ENCODE measurements around the gene SSTR3.

Gene SSTR3

GRCh38 chr22:37196539-37197450, 15.5 kb downstream of the SSTR3 start:
- DNase-seq (ENCODE audit: low read depth), result no peak

- DNase-seq (ENCODE audit: low read depth), result no peak
These were observed 16.4 kb downstream of the SSTR3 start for GRCh38 chr22:37195921-37196320.

- no peak for DNase-seq (ENCODE audit: low read depth)
These were observed 17.5 kb downstream of the SSTR3 start for GRCh38 chr22:37194750-37195149.

- no peak for DNase-seq (ENCODE audit: low read depth)
These were observed 18.6 kb downstream of the SSTR3 start for GRCh38 chr22:37193629-37194191.

GRCh38 chr22:37192741-37193140, 19.5 kb downstream of the SSTR3 start:
- no peak for DNase-seq (ENCODE audit: low read depth)

GRCh38 chr22:37192204-37192603, 20.1 kb downstream of the SSTR3 start:
- no peak for DNase-seq (ENCODE audit: low read depth)

GRCh38 chr22:37190262-37190780, 22.0 kb downstream of the SSTR3 start:
- DNase-seq (ENCODE audit: low read depth), result no peak

- no peak for DNase-seq (ENCODE audit: low read depth)
These were observed 23.3 kb downstream of the SSTR3 start for GRCh38 chr22:37188901-37189466.

GRCh38 chr22:37187891-37188761, 24.2 kb downstream of the SSTR3 start, which contains the start of gene C1QTNF6:
TSS of gene C1QTNF6 (minus strand) at chr22:37188247. CDS start at chr22:37188213, 34 bp downstream.
- no peak for DNase-seq (ENCODE audit: low read depth)

- no peak for DNase-seq (ENCODE audit: low read depth)
These were observed 24.8 kb downstream of the SSTR3 start for GRCh38 chr22:37187552-37187890.

- no peak for DNase-seq (ENCODE audit: low read depth)
These were observed 25.2 kb downstream of the SSTR3 start for GRCh38 chr22:37186997-37187522.

- DNase-seq (ENCODE audit: low read depth), result no peak
These were observed 25.9 kb downstream of the SSTR3 start for GRCh38 chr22:37186228-37186996.

GRCh38 chr22:37185646-37186227, 26.5 kb downstream of the SSTR3 start:
- DNase-seq (ENCODE audit: low read depth), result no peak

- no peak for DNase-seq (ENCODE audit: low read depth)
These were observed 27.3 kb downstream of the SSTR3 start for GRCh38 chr22:37184816-37185541.

- no peak for DNase-seq (ENCODE audit: low read depth)
These were observed 27.9 kb downstream of the SSTR3 start for GRCh38 chr22:37184380-37184755.

GRCh38 chr22:37183432-37184379, 28.6 kb downstream of the SSTR3 start:
- no peak for DNase-seq (ENCODE audit: low read depth)

- DNase-seq (ENCODE audit: low read depth), result no peak
These were observed 29.4 kb downstream of the SSTR3 start for GRCh38 chr22:37182949-37183245.

- DNase-seq (ENCODE audit: low read depth), result no peak
These were observed 30.0 kb downstream of the SSTR3 start for GRCh38 chr22:37182101-37182948.

All from stimulated activated CD8-positive, alpha-beta memory T cell treated with anti-CD3 and anti-CD28 coated beads, Interleukin-12 subunit alpha, Interleukin-12 subunit beta, amount 100 ng/mL, for 4 hours (primary cell).